AG04449 (cell line): ENCODE data around the gene APRT.
"Not testable (repeated sequence)": the region's sequence is repeated elsewhere in the genome, so short reads cannot be mapped to it uniquely, and the experiment has no call there.

Experiments
- CTCF ChIA-PET: fragments of 350-600 bp; formaldehyde crosslinking; extraction: SDS; loops from one replicate; lab custom pipeline; 2021; ENCODE audit warnings: antibody characterized with exemption; lab: Yijun Ruan, JAX
- POLR2A ChIA-PET: fragments of 400-600, 350-600 bp; formaldehyde crosslinking; extraction: SDS; loops from one replicate; lab custom pipeline; 2020; ENCODE audit warnings: antibody characterized with exemption, inconsistent platforms; lab: Yijun Ruan, JAX
- DNase-seq: peaks from one replicate; pipeline ENCODE4 v3.0.0-alpha.2; 2010; ENCODE audit warnings: low read depth, low spot score
- H3K4me3 ChIP-seq: 2 replicates; pipeline ENCODE4 v1.5.1; 2011; ENCODE audit warnings: low read depth, mild to moderate bottlenecking, control low read depth, low read length
- TF ChIP-seq, protein P1 (sequence below): IDR thresholded peaks from one replicate; pipeline ENCODE4 v1.5.1; 2011; ENCODE audit warnings: mild to moderate bottlenecking, moderate library complexity, low read length, control low read depth, inconsistent platforms; ENCODE audit not compliant: insufficient read depth; ENCODE audit errors: missing control alignments

The APRT gene

DNA sequence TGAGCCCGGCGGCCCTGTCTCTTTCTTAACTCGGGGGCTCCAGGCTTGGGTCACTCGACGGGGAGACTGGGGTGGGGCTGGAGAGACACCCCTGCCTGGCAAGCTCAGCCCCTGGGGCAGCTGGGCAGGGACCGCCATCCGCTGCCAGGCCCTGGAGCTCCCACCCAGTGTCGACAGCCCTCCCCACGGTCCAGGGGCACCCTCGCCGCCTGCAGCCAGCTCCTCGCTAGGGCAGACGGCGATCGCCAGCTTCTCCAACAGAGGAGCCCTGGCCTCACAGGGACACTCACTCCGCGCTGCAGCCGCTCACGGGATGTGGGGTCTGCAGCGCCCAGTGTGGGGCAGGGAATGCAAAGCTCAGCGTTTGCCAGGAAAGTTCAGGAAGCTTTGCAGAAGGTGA is 16.0 kb upstream of the APRT start:
- ChIA-PET POLR2A (interaction anchor here (0.6 kb wide), 1 partner anchor 22 kb away, joined by 3 read pairs; no protein-coding TSS in a partner anchor), CTCF (interaction anchor here (1.1 to 1.2 kb wide), 2 partner anchors 16 to 18 kb away, joined by 3 read pairs; partner anchors contain the start of gene APRT)
- DNase-seq, result no peak
- no peak overlapping the region for H3K4me3 ChIP-seq
- TF ChIP-seq, protein P1, sequence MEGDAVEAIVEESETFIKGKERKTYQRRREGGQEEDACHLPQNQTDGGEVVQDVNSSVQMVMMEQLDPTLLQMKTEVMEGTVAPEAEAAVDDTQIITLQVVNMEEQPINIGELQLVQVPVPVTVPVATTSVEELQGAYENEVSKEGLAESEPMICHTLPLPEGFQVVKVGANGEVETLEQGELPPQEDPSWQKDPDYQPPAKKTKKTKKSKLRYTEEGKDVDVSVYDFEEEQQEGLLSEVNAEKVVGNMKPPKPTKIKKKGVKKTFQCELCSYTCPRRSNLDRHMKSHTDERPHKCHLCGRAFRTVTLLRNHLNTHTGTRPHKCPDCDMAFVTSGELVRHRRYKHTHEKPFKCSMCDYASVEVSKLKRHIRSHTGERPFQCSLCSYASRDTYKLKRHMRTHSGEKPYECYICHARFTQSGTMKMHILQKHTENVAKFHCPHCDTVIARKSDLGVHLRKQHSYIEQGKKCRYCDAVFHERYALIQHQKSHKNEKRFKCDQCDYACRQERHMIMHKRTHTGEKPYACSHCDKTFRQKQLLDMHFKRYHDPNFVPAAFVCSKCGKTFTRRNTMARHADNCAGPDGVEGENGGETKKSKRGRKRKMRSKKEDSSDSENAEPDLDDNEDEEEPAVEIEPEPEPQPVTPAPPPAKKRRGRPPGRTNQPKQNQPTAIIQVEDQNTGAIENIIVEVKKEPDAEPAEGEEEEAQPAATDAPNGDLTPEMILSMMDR, result no peak

DNA sequence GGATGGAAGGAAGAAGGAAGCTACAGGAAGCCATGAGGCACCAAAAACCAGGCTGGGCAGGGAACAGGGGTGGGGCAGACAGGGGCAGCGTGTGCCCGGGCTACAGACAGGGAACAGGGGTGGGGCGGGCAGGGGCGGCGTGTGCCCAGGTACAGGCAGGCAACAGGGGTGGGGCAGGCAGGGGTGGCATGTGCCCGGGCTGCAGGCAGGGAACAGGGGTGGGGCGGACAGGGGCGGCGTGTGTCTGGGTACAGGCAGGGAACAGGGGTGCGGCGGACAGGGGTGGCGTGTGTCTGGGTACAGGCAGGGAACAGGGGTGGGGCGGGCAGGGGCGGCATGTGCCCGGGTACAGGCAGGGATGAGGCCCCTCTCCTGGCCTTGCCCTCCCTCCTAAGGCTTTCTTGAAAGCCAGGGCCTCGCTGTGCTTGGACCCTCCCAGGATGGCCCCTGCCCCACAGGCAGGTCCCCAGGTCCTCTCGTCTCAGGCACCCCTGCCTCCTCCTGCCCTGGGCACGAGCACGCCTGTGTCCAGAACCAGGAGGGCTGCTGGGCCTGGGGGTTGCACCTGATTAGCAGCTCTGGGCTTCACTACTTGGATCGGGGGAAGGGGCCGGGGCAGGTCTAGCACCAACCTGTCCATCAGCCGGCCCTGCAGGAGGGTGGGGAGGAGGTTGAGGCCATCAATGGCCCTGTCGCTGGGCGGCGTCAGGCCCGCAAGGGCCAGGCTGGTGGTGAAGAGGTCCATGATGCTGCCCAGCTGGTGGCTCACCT is 14.5 kb upstream of the APRT start:
- TF ChIP-seq, protein P1, result no peak
- POLR2A ChIA-PET, result no interaction called here
- CTCF ChIA-PET, result no interaction called here
- H3K4me3 ChIP-seq, result no peak overlapping the region
- DNase-seq, result no peak

DNA sequence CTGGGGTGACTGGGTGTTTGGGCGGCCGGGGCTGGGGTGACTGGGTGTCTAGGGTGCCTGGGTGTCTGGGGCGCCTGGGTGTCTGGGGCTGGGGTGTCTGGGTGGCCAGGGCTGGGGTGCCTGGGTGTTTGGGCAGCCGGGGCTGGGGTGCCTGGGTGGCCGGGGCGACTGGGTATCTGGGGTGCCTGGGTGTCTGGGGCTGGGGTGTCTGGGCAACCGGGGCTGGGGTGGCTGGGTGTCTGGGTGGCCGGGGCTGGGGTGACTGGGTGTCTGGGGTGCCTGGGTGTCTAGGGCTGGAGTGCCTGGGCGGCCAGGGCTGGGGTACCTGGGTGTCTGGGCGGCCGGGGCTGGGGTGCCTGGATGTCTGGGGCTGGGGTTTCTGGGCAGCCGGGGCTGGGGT is 13.4 kb upstream of the APRT start:
- POLR2A ChIA-PET, result no interaction called here
- TF ChIP-seq, protein P1, result no peak
- H3K4me3 ChIP-seq, result no peak overlapping the region
- CTCF ChIA-PET, result interaction anchor here (1.0 kb wide), 1 partner anchor 12 kb away, joined by 4 read pairs; no protein-coding TSS in a partner anchor
- no peak for DNase-seq

DNA sequence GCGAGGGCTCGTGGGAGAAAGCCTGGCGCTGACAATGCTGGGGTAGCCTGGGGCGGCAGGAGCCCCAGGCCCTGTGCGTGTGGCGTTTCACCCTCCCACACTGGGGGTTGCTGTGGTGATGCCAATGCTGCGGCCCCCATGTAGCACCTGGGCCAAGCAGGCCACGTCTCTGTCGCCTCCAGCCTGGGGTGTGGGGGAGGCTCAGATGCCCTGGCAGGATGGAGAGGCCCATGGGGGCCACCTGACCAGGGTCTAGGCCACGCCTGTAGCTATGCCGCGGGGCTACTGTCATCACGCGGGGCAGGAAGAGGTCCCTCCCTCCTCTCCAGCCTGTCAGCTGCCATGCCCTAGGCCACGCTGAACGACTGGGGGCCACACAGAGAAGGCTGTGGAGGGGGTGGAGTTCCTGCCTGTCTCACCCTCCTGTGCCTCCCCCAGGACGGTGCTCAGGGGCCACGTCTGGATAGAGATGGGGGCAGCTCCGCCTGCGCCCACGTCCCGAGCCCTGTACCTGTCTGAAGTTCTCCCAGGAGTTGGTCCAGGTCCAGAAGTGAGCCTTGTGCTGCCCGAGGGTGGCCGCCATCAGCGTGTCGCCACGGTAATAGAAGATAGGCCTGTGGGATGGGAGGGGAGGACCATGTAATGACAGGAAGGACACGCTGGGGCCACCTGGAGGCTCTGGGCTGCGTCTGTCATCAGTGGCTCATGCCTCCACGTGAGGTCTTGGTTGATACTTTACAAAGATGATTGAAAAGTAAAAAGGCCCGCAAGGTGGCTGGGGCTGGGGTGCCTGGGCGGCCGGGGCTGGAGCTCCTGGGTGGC is 12.7 kb upstream of the APRT start:
- CTCF ChIA-PET, result interaction anchor here (1.0 kb wide), 1 partner anchor 11 kb away, joined by 4 read pairs; no protein-coding TSS in a partner anchor

DNA sequence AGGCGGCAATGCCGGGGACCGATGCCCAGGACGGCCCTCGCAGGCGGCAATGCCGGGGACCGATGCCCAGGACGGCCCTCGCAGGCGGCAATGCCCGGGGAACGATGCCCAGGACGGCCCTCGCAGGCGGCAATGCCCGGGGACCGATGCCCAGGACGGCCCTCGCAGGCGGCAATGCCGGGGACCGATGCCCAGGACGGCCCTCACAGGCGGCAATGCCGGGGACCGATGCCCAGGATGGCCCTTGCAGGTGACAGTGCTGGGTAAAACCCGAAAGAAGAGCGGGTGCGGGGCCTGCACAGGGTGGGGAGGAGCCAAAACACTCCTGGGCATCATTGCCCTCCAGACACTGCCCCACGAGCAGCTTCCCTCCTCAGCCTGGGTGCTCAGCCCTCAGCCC is 11.9 kb upstream of the APRT start:
- H3K4me3 ChIP-seq, POLR2A ChIA-PET, CTCF ChIA-PET, DNase-seq: not testable (repeated sequence)

More for the DNA sequence above, 12.7 kb upstream of the APRT start:
- POLR2A ChIA-PET, result no interaction called here
- no peak for DNase-seq
- TF ChIP-seq, protein P1, result no peak
- H3K4me3 ChIP-seq, result no peak overlapping the region

DNA sequence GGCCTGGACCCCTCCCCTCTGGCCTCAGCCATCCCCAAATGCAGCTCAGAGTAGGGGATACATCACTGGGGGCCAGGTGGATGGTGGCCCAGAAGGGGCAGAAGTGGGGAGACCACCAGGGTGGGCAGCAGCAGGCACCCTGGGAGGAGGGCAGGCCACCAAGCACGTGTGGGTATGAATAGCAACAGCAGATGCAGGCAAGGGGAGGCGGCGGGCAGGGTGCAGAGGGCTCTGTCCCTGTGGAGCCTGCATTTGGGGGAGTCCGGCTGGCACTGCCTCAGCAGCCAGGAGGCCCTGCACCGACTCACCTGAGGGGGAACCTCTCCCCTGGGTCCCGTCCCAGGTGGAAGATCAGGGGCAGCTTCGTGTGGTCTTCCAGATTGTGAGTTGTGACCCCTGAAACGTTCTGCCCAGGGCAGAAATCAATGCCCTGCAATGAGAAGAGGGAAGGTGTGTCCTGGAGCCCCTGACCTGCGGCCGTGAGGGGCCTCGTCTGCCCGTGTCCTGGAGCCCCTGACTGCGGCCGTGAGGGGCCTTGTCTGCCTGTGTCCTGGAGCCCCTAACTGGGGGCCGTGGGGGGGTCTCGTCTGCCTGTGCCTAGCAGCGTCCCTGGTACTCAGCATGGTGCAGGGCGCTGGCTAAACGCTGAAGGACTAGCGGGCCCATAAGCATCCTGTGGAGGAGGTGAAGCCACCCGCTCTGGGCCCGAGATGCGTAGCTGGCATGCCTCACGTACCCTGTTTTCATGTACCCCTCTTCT is 10.7 kb upstream of the APRT start:
- TF ChIP-seq, protein P1, result no peak
- DNase-seq, result no peak
- H3K4me3 ChIP-seq, result no peak overlapping the region
- CTCF ChIA-PET, result interaction anchor here (1.7 kb wide), 1 partner anchor 36 kb away, joined by 5 read pairs; no protein-coding TSS in a partner anchor
- POLR2A ChIA-PET, result no interaction called here
